HepG2 (cell line): ENCODE data around the gene CCDC57. TPM values are rescaled to one million over a fixed set of nuclear protein-coding genes. Genes with fewer than 3 reads are reported as not detected.

Experiments used
- BRF2 ChIP-seq: sonication (generic); formaldehyde crosslinking; IDR thresholded peaks from 2 replicates; pipeline ENCODE4 v1.8.1; 2022; ENCODE audit warnings: mild to moderate bottlenecking, missing genetic modification reagents
- E2F5 ChIP-seq: sonication (generic); formaldehyde crosslinking; conservative IDR thresholded peaks from 2 replicates; pipeline ENCODE4 v1.4.0; 2020; ENCODE audit warnings: missing genetic modification reagents
- FOXA1 ChIP-seq, 2 experiments: fragments of 450-650 bp in 1 of 2; sonication (generic) in 1 of 2; formaldehyde crosslinking in 1 of 2; IDR thresholded peaks; 2 replicates each; pipeline versions ENCODE4 v1.4.0 to v1.6.1; 2016 to 2020; ENCODE audit warnings: missing genetic modification reagents in 1 of 2
- GFI1 ChIP-seq: sonication (generic); formaldehyde crosslinking; IDR thresholded peaks from 2 replicates; pipeline ENCODE4 v1.5.0; 2020; ENCODE audit warnings: missing genetic modification reagents, mild to moderate bottlenecking, borderline replicate concordance
- HES4 ChIP-seq: sonication (generic); formaldehyde crosslinking; IDR thresholded peaks from 2 replicates; pipeline ENCODE4 v1.9.0; 2021; ENCODE audit warnings: mild to moderate bottlenecking, missing genetic modification reagents, borderline replicate concordance
- MAFF ChIP-seq: IDR thresholded peaks from 2 replicates; pipeline ENCODE4 v1.6.1; 2011; ENCODE audit warnings: low read depth, low read length, improper control_type of control experiment
- SMAD1 ChIP-seq: sonication (generic); formaldehyde crosslinking; IDR thresholded peaks from 2 replicates; pipeline ENCODE4 v1.4.0; 2020; ENCODE audit warnings: missing genetic modification reagents, low read depth, mild to moderate bottlenecking, borderline replicate concordance
- TIGD3 ChIP-seq: sonication (generic); formaldehyde crosslinking; IDR thresholded peaks from 2 replicates; pipeline ENCODE4 v1.5.1; 2020; ENCODE audit warnings: mild to moderate bottlenecking, missing genetic modification reagents, borderline replicate concordance
- XBP1 ChIP-seq: sonication (generic); formaldehyde crosslinking; IDR thresholded peaks from 2 replicates; pipeline ENCODE4 v1.5.0; 2020; ENCODE audit warnings: missing genetic modification reagents
- ZNF260 ChIP-seq: sonication (generic); formaldehyde crosslinking; IDR thresholded peaks from 2 replicates; pipeline ENCODE4 v1.4.0; 2020; ENCODE audit warnings: missing genetic modification reagents, low read depth, mild to moderate bottlenecking, borderline replicate concordance
- ZNF333 ChIP-seq: sonication (generic); formaldehyde crosslinking; IDR thresholded peaks from 2 replicates; pipeline ENCODE4 v1.4.0; 2020; ENCODE audit warnings: mild to moderate bottlenecking, missing genetic modification reagents, borderline replicate concordance
- ZNF484 ChIP-seq: sonication (generic); formaldehyde crosslinking; IDR thresholded peaks from 2 replicates; pipeline ENCODE4 v1.5.1; 2020; ENCODE audit warnings: mild to moderate bottlenecking, low read depth, missing genetic modification reagents, borderline replicate concordance
- ZNF710 ChIP-seq: sonication (generic); formaldehyde crosslinking; IDR thresholded peaks from 2 replicates; pipeline ENCODE4 v1.5.0; 2020; ENCODE audit warnings: mild to moderate bottlenecking, missing genetic modification reagents, borderline replicate concordance
- ZNF720 ChIP-seq: sonication (generic); formaldehyde crosslinking; IDR thresholded peaks from 2 replicates; pipeline ENCODE4 v1.4.0; 2020; ENCODE audit warnings: missing genetic modification reagents
- ZNF75D ChIP-seq: sonication (generic); formaldehyde crosslinking; IDR thresholded peaks from 2 replicates; pipeline ENCODE4 v1.8.1; 2023; ENCODE audit warnings: missing genetic modification reagents, mild to moderate bottlenecking, borderline replicate concordance
- ZNF792 ChIP-seq: IDR thresholded peaks from 2 replicates; pipeline ENCODE4 v1.6.1; 2016
- polyA plus RNA-seq, 8 experiments: library from polyadenylated mRNA; depleted of rRNA in 3 of 8; stranded (reverse) in 7 of 8; unstranded in 1 of 8; fragments of >200 nt; fragmentation: Illumina TruSeq in 4 of 8; extraction: Trizol in 4 of 8; gene quantifications; 2 replicates each; pipeline versions ENCODE4 v1.2.1 to v1.2.3, GENCODE V29; 2011 to 2016; ENCODE audit warnings: low read depth in 4 of 8, missing spikeins in 1 of 8, mixed read lengths in 1 of 8; ENCODE audit not compliant: insufficient read depth in 1 of 8
- total RNA-seq, 5 experiments: library from RNA; depleted of rRNA; stranded (reverse); fragments of >200 nt; fragmentation: Illumina TruSeq; extraction: Trizol; gene quantifications; 2 replicates each; pipeline ENCODE4 v1.2.3, GENCODE V29; 2016; ENCODE audit warnings: low read depth in 1 of 5
- TF ChIP-seq, protein P1 (sequence below): sonication (generic); formaldehyde crosslinking; IDR thresholded peaks from 2 replicates; pipeline ENCODE4 v1.4.0; 2020; ENCODE audit warnings: missing genetic modification reagents, mild to moderate bottlenecking, borderline replicate concordance

The CCDC57 gene
- total and polyA plus RNA-seq, 2 of the 13 experiments (the other 11 are each of a cell fraction or from before 2014, with no cell fraction given): 59.3 to 59.9 TPM

DNA sequence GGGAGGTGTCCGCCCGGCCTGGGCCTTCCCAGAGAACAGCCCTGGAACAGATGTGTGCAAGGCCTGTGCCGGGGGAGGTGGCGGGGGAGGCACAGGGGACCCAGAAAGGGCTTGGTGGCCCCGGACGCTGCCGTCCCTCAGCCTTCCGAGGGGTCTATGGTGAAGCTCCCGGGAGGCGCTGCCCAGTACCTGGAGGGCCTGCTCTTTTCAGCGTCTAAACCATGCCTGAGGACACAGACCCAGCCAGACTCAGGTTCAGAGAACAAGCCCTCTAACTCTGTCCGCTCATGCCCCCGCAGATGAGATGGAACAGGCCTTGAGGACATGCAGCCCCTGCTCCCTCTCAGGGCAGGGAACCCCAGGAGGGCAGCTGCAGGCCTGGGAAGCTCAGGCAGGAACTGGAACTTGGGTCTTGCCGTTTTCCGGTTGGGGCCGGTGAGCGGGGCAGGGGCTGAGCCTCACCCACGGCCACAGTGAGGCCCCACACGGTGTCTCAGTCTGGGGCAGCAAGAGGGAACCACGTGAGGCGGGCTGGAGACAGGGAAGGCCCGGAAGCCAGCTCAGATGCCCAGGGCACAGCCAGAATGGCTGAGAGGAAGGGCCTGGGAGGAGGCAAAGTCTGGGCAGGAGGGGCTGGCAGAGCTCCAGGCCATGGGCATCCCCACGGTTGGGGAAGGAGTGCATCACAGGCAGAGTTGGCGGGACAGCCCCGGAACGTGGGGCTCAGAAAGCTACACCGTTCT, 28.7 kb upstream of the CCDC57 start (continued):
- TF ChIP-seq, protein P1, sequence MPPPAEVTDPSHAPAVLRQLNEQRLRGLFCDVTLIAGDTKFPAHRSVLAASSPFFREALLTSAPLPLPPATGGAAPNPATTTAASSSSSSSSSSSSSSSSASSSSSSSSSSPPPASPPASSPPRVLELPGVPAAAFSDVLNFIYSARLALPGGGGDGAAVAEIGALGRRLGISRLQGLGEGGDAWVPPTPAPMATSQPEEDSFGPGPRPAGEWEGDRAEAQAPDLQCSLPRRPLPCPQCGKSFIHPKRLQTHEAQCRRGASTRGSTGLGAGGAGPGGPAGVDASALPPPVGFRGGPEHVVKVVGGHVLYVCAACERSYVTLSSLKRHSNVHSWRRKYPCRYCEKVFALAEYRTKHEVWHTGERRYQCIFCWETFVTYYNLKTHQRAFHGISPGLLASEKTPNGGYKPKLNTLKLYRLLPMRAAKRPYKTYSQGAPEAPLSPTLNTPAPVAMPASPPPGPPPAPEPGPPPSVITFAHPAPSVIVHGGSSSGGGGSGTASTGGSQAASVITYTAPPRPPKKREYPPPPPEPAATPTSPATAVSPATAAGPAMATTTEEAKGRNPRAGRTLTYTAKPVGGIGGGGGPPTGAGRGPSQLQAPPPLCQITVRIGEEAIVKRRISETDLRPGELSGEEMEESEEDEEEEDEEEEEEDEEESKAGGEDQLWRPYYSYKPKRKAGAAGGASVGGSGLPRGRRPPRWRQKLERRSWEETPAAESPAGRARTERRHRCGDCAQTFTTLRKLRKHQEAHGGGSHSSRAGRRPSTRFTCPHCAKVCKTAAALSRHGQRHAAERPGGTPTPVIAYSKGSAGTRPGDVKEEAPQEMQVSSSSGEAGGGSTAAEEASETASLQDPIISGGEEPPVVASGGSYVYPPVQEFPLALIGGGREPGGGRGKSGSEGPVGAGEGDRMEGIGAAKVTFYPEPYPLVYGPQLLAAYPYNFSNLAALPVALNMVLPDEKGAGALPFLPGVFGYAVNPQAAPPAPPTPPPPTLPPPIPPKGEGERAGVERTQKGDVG (CRISPR knock-in tag): peak; percentile 54
- TF ChIP-seq ZNF720 (CRISPR knock-in tag) (no peak), GFI1 (CRISPR knock-in tag) (peak; percentile 18), ZNF333 (CRISPR knock-in tag) (peak; percentile 28; the same call in 1 of the 2 replicates), MAFF (no peak), ZNF260 (CRISPR knock-in tag) (no peak), E2F5 (CRISPR knock-in tag) (no peak), ZNF75D (no peak), BRF2 (CRISPR knock-in tag) (no peak), ZNF792 (CRISPR knock-in tag) (0 out of 2 replicates have a peak, but pooled peaks have one; percentile 74), FOXA1 (IDR thresholded peaks at IDR 0.05) (no peak), FOXA1 (CRISPR knock-in tag; IDR thresholded peaks at IDR 0.05) (peak; percentile 43; the same call in 1 of the 2 replicates), HES4 (CRISPR knock-in tag) (no peak), ZNF484 (CRISPR knock-in tag) (no peak), XBP1 (CRISPR knock-in tag) (no peak), TIGD3 (CRISPR knock-in tag) (peak; percentile 13; the same call in 1 of the 2 replicates), SMAD1 (CRISPR knock-in tag) (no peak; the same call in 1 of the 2 replicates), ZNF710 (peak; percentile 44)
